Hepatocyte (in vitro differentiated cells): ENCODE data around the gene TEC. TPM values are rescaled to one million over a fixed set of nuclear protein-coding genes. Genes with fewer than 3 reads are reported as not detected.

Experiments used
- DNase-seq: peaks from one replicate; pipeline ENCODE4 v3.0.0-alpha.2; 2016; ENCODE audit warnings: low spot score
- H2AFZ ChIP-seq: fragments of 200-600 bp; sonication (generic); 2 replicates; pipeline ENCODE4 v1.6.0; 2016; ENCODE audit warnings: antibody characterized with exemption, mild to moderate bottlenecking
- H3K27ac ChIP-seq: fragments of 200-600 bp; sonication (generic); 2 replicates; pipeline ENCODE4 v1.5.1; 2016; ENCODE audit warnings: mild to moderate bottlenecking
- H3K27me3 ChIP-seq: fragments of 200-600 bp; sonication (generic); 2 replicates; pipeline ENCODE4 v1.6.1; 2016
- H3K36me3 ChIP-seq: fragments of 200-600 bp; sonication (generic); replicated peaks from 2 replicates; pipeline ENCODE4 v1.5.1; 2016; ENCODE audit warnings: low read depth; ENCODE audit not compliant: insufficient read depth
- H3K4me1 ChIP-seq: fragments of 200-600 bp; sonication (generic); 2 replicates; pipeline ENCODE4 v1.5.1; 2016; ENCODE audit warnings: mild to moderate bottlenecking, moderate library complexity; ENCODE audit not compliant: insufficient read depth
- H3K4me2 ChIP-seq: fragments of 200-600 bp; sonication (generic); 2 replicates; pipeline ENCODE4 v1.6.0; 2016
- H3K4me3 ChIP-seq: fragments of 200-600 bp; sonication (generic); 2 replicates; pipeline ENCODE4 v1.5.1; 2016; ENCODE audit warnings: mild to moderate bottlenecking
- H3K79me2 ChIP-seq: fragments of 200-600 bp; sonication (generic); 2 replicates; pipeline ENCODE4 v1.6.0; 2017; ENCODE audit warnings: mild to moderate bottlenecking
- H3K9me2 ChIP-seq: fragments of 200-600 bp; sonication (generic); replicated peaks from 2 replicates; pipeline ENCODE4 v1.6.0; 2017; ENCODE audit warnings: mild to moderate bottlenecking; ENCODE audit not compliant: insufficient read depth
- H3K9me3 ChIP-seq: fragments of 200-600 bp; sonication (generic); 2 replicates; pipeline ENCODE4 v1.5.1; 2016; ENCODE audit warnings: low read depth, mild to moderate bottlenecking
- H4K20me1 ChIP-seq: fragments of 200-600 bp; sonication (generic); 2 replicates; pipeline ENCODE4 v1.6.0; 2016; ENCODE audit warnings: mild to moderate bottlenecking; ENCODE audit not compliant: insufficient read depth, poor library complexity, severe bottlenecking
- EZH2 ChIP-seq: fragments of 200-600 bp; sonication (generic); IDR thresholded peaks from 2 replicates; pipeline ENCODE4 v1.6.1; 2016; ENCODE audit warnings: antibody characterized with exemption, mild to moderate bottlenecking, borderline replicate concordance
- EZH2phosphoT487 ChIP-seq: fragments of 200-600 bp; sonication (generic); IDR thresholded peaks from one replicate; pipeline ENCODE4 v1.6.1; 2018; ENCODE audit warnings: antibody characterized with exemption, mild to moderate bottlenecking, low read depth, moderate library complexity; ENCODE audit not compliant: unreplicated experiment, severe bottlenecking
- WGBS: methylation state at CpG from one replicate; pipeline ENCODE4 v1.1.6; 2016; ENCODE audit warnings: low lambda C conversion rate; ENCODE audit errors: missing lambda C conversion rate; 5-methylcytosine and 5-hydroxymethylcytosine counted together
- polyA plus RNA-seq: library from polyadenylated mRNA; unstranded; fragments of >200 nt; fragmentation: Nextera tagmentation; extraction: Ambion mirVana; gene quantifications from 2 replicates; pipeline ENCODE4 v1.2.1, GENCODE V29; 2016
- total RNA-seq: library from RNA; depleted of rRNA; stranded (reverse); fragments of >200 nt; gene quantifications from 2 replicates; pipeline ENCODE4 v1.2.3, GENCODE V29; 2014
- TF ChIP-seq, protein P1 (sequence below): fragments of 200-600 bp; sonication (generic); IDR thresholded peaks from 2 replicates; pipeline ENCODE4 v1.5.1; 2016; ENCODE audit warnings: antibody characterized with exemption, mild to moderate bottlenecking; ENCODE audit not compliant: poor library complexity

The TEC gene
- total and polyA plus RNA-seq, 2 experiments from 2014 or later: 1.3 to 2.1 TPM

DNA sequence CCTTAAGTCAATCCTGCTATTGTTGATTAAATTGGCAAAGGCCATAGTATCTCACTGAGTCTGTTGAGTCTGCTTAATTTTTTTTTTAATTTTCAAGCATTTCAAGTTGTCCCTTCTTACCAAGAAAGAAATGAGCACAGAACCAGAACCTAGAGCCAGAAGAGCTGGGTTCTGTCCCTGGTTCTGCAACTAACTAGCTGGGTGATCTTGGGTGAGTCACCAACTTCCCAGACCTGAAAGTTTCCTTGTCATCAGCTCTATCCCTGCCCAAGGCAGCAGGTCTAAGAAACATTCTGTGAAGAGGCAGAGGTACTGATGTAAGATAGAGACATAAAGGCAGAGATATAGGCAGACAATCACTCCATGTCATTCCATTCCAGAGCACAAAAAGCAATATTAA, 17.3 kb downstream of the TEC start:
- Histone ChIP-seq H3K4me3 (no peak overlapping the region), H3K4me2 (no peak overlapping the region), H3K9me3 (no peaks in the 10 kb centered on the region), H3K9me2 (no peaks in the 10 kb centered on the region), H3K36me3 (no peaks in the 10 kb centered on the region), H2AFZ (no peak overlapping the region), H3K4me1 (no peaks in the 10 kb centered on the region), H3K79me2 (peaks cover 3% of the 10 kb centered on the region), H3K27me3 (no peaks in the 10 kb centered on the region), H4K20me1 (no peaks in the 10 kb centered on the region), H3K27ac (no peak overlapping the region)
- DNase-seq: no peak
- TF ChIP-seq EZH2 (no peak), EZH2phosphoT487 (no peak)
- TF ChIP-seq, protein P1, sequence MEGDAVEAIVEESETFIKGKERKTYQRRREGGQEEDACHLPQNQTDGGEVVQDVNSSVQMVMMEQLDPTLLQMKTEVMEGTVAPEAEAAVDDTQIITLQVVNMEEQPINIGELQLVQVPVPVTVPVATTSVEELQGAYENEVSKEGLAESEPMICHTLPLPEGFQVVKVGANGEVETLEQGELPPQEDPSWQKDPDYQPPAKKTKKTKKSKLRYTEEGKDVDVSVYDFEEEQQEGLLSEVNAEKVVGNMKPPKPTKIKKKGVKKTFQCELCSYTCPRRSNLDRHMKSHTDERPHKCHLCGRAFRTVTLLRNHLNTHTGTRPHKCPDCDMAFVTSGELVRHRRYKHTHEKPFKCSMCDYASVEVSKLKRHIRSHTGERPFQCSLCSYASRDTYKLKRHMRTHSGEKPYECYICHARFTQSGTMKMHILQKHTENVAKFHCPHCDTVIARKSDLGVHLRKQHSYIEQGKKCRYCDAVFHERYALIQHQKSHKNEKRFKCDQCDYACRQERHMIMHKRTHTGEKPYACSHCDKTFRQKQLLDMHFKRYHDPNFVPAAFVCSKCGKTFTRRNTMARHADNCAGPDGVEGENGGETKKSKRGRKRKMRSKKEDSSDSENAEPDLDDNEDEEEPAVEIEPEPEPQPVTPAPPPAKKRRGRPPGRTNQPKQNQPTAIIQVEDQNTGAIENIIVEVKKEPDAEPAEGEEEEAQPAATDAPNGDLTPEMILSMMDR: no peak

DNA sequence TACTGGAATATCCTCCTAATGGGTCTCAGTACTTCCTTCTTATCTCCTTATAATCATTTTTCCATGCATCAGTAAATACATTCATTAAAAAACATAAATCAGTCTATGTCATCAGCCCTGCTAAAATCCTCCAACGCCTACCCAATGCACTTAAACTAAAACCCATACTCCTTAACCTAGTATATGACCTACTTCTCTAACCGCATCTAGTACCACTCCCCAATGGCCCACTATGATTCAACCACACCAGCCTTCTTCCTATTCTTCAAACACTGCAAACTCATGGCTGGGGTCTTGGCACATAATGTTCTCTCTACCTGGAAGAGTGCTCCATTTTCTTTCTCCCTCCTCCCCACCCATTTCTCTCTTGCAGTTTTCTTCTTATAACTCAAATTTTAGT, 18.7 kb downstream of the TEC start:
- no peaks in the 10 kb centered on the region for H3K4me1 ChIP-seq
- H2AFZ ChIP-seq: no peak overlapping the region
- H3K4me2 ChIP-seq: no peak overlapping the region
- no peaks in the 10 kb centered on the region for H4K20me1 ChIP-seq
- no peak for TF ChIP-seq EZH2phosphoT487
- TF ChIP-seq, protein P1: no peak
- no peak for TF ChIP-seq EZH2
- no peak for DNase-seq
- H3K4me3 ChIP-seq: no peak overlapping the region
- H3K79me2 ChIP-seq: peaks cover 8% of the 10 kb centered on the region
- no peaks in the 10 kb centered on the region for H3K27me3 ChIP-seq
- no peaks in the 10 kb centered on the region for H3K9me2 ChIP-seq
- no peak overlapping the region for H3K27ac ChIP-seq
- no peaks in the 10 kb centered on the region for H3K9me3 ChIP-seq
- H3K36me3 ChIP-seq: no peaks in the 10 kb centered on the region
- 96% methylated on average over 2 of the region's 2 CpGs for WGBS

DNA sequence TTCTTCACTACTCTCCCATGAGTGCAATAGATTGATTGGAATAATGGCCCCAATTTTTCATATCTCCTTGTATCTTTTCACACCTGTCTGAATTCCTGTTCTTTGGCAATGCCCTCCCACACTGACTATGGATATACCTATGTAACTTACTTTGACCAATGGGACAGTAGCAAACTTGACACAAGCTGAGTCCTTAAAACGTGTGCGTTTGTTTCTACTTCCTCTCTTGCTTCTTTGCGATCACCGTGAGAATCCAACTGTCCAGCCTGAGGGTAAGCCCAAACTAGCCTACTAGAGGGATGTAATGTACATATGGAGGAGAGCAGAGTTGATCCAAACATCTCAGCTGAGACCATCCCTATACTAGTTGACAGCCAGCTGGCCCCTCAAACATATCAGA, 19.3 kb downstream of the TEC start:
- Histone ChIP-seq H3K9me2 (no peaks in the 10 kb centered on the region), H3K4me2 (no peak overlapping the region), H3K79me2 (peaks cover 9% of the 10 kb centered on the region), H2AFZ (no peak overlapping the region), H3K9me3 (no peaks in the 10 kb centered on the region), H3K27ac (no peak overlapping the region), H3K36me3 (no peaks in the 10 kb centered on the region), H3K27me3 (no peaks in the 10 kb centered on the region), H4K20me1 (no peaks in the 10 kb centered on the region), H3K4me3 (no peak overlapping the region), H3K4me1 (no peaks in the 10 kb centered on the region)
- no peak for DNase-seq
- 96% methylated on average over 4 of the region's 4 CpGs for whole genome bisulfite sequencing
- TF ChIP-seq EZH2: no peak
- no peak for TF ChIP-seq EZH2phosphoT487
- TF ChIP-seq, protein P1: no peak

DNA sequence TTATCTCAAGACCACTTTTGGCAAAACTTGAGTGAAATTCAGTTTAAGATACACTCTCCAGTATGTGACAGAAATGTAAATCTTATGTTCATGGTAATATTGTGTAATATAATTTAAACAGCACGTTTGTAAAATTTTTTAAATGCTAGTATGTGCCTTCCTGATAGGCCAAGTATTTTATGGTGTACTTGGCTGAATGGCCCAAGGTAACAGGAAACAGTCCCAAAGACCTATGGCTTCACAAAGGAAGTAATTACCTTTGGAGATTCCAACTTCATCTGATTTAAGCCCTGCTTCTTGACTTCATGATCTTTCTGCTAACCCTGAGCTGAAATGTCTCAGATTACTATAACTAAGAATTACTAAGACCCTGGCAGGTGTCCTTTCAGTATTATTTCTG, 20.3 kb downstream of the TEC start:
- Histone ChIP-seq H3K27ac (no peak overlapping the region), H3K4me3 (no peak overlapping the region), H3K79me2 (peaks cover 9% of the 10 kb centered on the region), H2AFZ (no peak overlapping the region), H3K27me3 (no peaks in the 10 kb centered on the region), H4K20me1 (no peaks in the 10 kb centered on the region), H3K36me3 (no peaks in the 10 kb centered on the region), H3K9me2 (no peaks in the 10 kb centered on the region), H3K9me3 (no peaks in the 10 kb centered on the region), H3K4me1 (no peaks in the 10 kb centered on the region), H3K4me2 (no peak overlapping the region)
- DNase-seq: no peak
- TF ChIP-seq EZH2phosphoT487 (no peak), EZH2 (no peak)
- TF ChIP-seq, protein P1: no peak
- 48% methylated on average over 1 of the region's 1 CpG for WGBS
